Measurements from ENCODE around the gene AGL. TPM values are rescaled to one million over a fixed set of nuclear protein-coding genes. Genes with fewer than 3 reads are reported as not detected.
A peak's percentile ranks its signal among the peaks of the same experiment; 100 is the strongest.

AGL gene
- total and polyA plus RNA-seq, 10 of the 15 experiments (the other 5 are each of a cell fraction or from before 2014, with no cell fraction given): 5.6 to 21.6 (median 13.7) TPM

- TF ChIP-seq USF1 (IDR thresholded peaks at IDR 0.05; ENCODE audit: borderline replicate concordance, extremely low read length, insufficient read depth, low read depth, low read length) (no peak), SMARCA5 (IDR thresholded peaks at IDR 0.05) (peak; percentile 66; the same call in 1 of the 2 replicates), CTCF (IDR thresholded peaks at IDR 0.05 in 2 of 3, conservative IDR thresholded peaks at IDR 0.05 in 1 of 3; ENCODE audit: control insufficient read depth in 2 of 3, extremely low read depth in 1 of 3, insufficient read depth in 1 of 3, low read depth in 3 of 3, low read length in 3 of 3) (no peak), BRCA1 (IDR thresholded peaks at IDR 0.05; ENCODE audit: low read depth, low read length) (peak; percentile 83), ESRRA (IDR thresholded peaks at IDR 0.05; ENCODE audit: low read length) (no peak), MEF2B (IDR thresholded peaks at IDR 0.05; ENCODE audit: partially characterized antibody, poor library complexity, severe bottlenecking) (no peak), BCL11A (IDR thresholded peaks at IDR 0.05; ENCODE audit: low read depth, low read length) (0 out of 2 replicates have a peak, but pooled peaks have one; percentile 1), ELK1 (IDR thresholded peaks at IDR 0.05; ENCODE audit: low read depth, low read length) (peak; percentile 74; the same call in 1 of the 2 replicates), ATF2 (IDR thresholded peaks at IDR 0.05; ENCODE audit: low read length) (no peak), EGR1 (IDR thresholded peaks at IDR 0.05; ENCODE audit: borderline replicate concordance in 1 of 2, low read depth in 2 of 2, low read length in 2 of 2) (peak in 1 of 2 experiments; percentile 39; a peak in 1 of 3 replicates), CHD1 (IDR thresholded peaks at IDR 0.05; ENCODE audit: low read depth, low read length) (no peak), IRF4 (IDR thresholded peaks at IDR 0.05; ENCODE audit: low read depth, low read length) (0 out of 2 replicates have a peak, but pooled peaks have one; percentile 14), POU2F2 (IDR thresholded peaks at IDR 0.05; ENCODE audit: borderline replicate concordance, low read depth, low read length) (peak; percentile 64; the same call in 1 of the 3 replicates), IRF5 (IDR thresholded peaks at IDR 0.05; ENCODE audit: borderline replicate concordance) (no peak), SREBF2 (IDR thresholded peaks at IDR 0.05; ENCODE audit: low read length) (no peak), RELA (IDR thresholded peaks at IDR 0.05; ENCODE audit: borderline replicate concordance, partially characterized antibody) (peak; percentile 82), ZNF274 (IDR thresholded peaks at IDR 0.05; ENCODE audit: insufficient read depth, insufficient read length) (no peak), PML (IDR thresholded peaks at IDR 0.05; ENCODE audit: low read length) (peak; percentile 90), ASH2L (IDR thresholded peaks at IDR 0.05; ENCODE audit: borderline replicate concordance, low read depth) (peak; percentile 99), HDAC2 (IDR thresholded peaks at IDR 0.05) (no peak), CBFB (IDR thresholded peaks at IDR 0.05; ENCODE audit: low read depth) (peak; percentile 84; the same call in 1 of the 2 replicates), CBX3 (IDR thresholded peaks at IDR 0.05; ENCODE audit: borderline replicate concordance, low read depth) (no peak), SUPT20H (IDR thresholded peaks at IDR 0.05; ENCODE audit: borderline replicate concordance, control insufficient read depth, low read depth, low read length) (no peak), SMAD5 (IDR thresholded peaks at IDR 0.05; ENCODE audit: low read depth) (peak; percentile 73; the same call in 1 of the 2 replicates)
These were observed at the start of gene AGL (continued) for GRCh38 chr1:99849744-99850458.

Data from GM12878 (cell line).